Measurements from ENCODE around the gene RNF128. TPM values are rescaled to one million over a fixed set of nuclear protein-coding genes. Genes with fewer than 3 reads are reported as not detected.

The RNF128 gene
- total and polyA plus RNA-seq, 2 donors, result 0.90 to 4.5 TPM

GRCh38 chrX:106707771-106708454 lies 18.6 kb upstream of the RNF128 start:
- H3K4me3 ChIP-seq (ENCODE audit: low read length in 2 of 2), result no peak overlapping the region
- no peaks in the 10 kb centered on the region for H3K27me3 ChIP-seq (ENCODE audit: control insufficient read depth in 2 of 2, insufficient read depth in 1 of 2, low read length in 1 of 2)
- 92% methylated on average over 3 of the region's 3 CpGs for WGBS
- DNase-seq (ENCODE audit: low read depth in 6 of 9, low spot score in 9 of 9), result no peak
- H3K9me3 ChIP-seq (ENCODE audit: control insufficient read depth in 2 of 2, insufficient read depth in 1 of 2, low read length in 1 of 2), result no peaks in the 10 kb centered on the region
- H3K27ac ChIP-seq (ENCODE audit: low read depth in 1 of 2, low read length in 1 of 2), result no peak overlapping the region
- H3K4me1 ChIP-seq (ENCODE audit: control insufficient read depth in 2 of 2, insufficient read depth in 2 of 2, low read length in 2 of 2), result no peaks in the 10 kb centered on the region
- no peaks in the 10 kb centered on the region for H3K36me3 ChIP-seq (ENCODE audit: control insufficient read depth in 2 of 2, insufficient read depth in 2 of 2, low read length in 1 of 2)

DNA sequence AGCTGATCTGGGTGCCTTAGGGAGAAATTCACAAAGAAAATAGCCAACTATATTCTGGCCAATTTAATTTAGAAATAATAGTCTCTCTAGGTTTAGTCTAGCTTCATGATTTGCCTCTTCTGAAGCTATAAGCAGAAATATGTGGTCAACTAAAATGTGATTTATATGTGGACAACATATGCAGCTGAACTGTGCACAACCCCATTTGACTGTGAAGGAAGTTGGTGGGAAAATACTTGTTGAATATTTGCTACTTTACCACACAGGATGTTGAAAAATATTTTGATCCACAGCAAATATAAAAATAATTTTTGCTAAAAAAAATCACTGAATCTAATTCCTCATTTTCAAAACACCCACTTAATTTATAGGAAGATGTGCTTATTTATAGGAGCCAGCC lies 15.7 kb upstream of the RNF128 start:
- Histone ChIP-seq H3K36me3 (ENCODE audit: control insufficient read depth in 2 of 2, insufficient read depth in 2 of 2, low read length in 1 of 2) (no peaks in the 10 kb centered on the region), H3K4me1 (ENCODE audit: control insufficient read depth in 2 of 2, insufficient read depth in 2 of 2, low read length in 2 of 2) (no peaks in the 10 kb centered on the region), H3K4me3 (ENCODE audit: low read length in 2 of 2) (no peak overlapping the region), H3K27me3 (ENCODE audit: control insufficient read depth in 2 of 2, insufficient read depth in 1 of 2, low read length in 1 of 2) (no peaks in the 10 kb centered on the region), H3K9me3 (ENCODE audit: control insufficient read depth in 2 of 2, insufficient read depth in 1 of 2, low read length in 1 of 2) (no peaks in the 10 kb centered on the region), H3K27ac (ENCODE audit: low read depth in 1 of 2, low read length in 1 of 2) (no peak overlapping the region)
- no peak for DNase-seq (ENCODE audit: low read depth in 6 of 9, low spot score in 9 of 9)

DNA sequence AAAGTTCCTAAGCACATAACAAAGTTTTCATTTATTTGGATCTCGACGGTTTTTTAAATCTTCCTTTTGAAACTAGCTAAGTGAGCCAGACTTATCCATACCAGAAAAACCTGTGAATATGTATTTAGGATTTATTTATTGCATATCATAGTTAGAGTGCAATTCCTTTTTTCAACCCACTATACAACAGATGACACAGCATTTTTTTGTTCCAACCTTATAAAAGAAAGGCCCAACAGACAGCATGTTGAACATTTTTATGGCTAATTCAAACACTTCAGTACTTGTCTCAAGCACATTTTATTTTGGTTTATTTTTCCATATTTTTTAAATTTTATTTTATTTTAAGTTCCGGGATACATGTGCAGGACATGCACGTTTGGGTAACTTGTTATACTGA lies 15.1 kb upstream of the RNF128 start:
- Histone ChIP-seq H3K27me3 (ENCODE audit: control insufficient read depth in 2 of 2, insufficient read depth in 1 of 2, low read length in 1 of 2) (no peaks in the 10 kb centered on the region), H3K36me3 (ENCODE audit: control insufficient read depth in 2 of 2, insufficient read depth in 2 of 2, low read length in 1 of 2) (no peaks in the 10 kb centered on the region), H3K4me3 (ENCODE audit: low read length in 2 of 2) (no peak overlapping the region), H3K27ac (ENCODE audit: low read depth in 1 of 2, low read length in 1 of 2) (no peak overlapping the region), H3K4me1 (ENCODE audit: control insufficient read depth in 2 of 2, insufficient read depth in 2 of 2, low read length in 2 of 2) (no peaks in the 10 kb centered on the region), H3K9me3 (ENCODE audit: control insufficient read depth in 2 of 2, insufficient read depth in 1 of 2, low read length in 1 of 2) (no peaks in the 10 kb centered on the region)
- DNase-seq (ENCODE audit: low read depth in 6 of 9, low spot score in 9 of 9), result no peak
- 96% methylated on average over 4 of the region's 4 CpGs for WGBS

- Histone ChIP-seq H3K36me3 (ENCODE audit: control insufficient read depth in 2 of 2, insufficient read depth in 2 of 2, low read length in 1 of 2) (no peaks in the 10 kb centered on the region), H3K4me1 (ENCODE audit: control insufficient read depth in 2 of 2, insufficient read depth in 2 of 2, low read length in 2 of 2) (no peaks in the 10 kb centered on the region), H3K27me3 (ENCODE audit: control insufficient read depth in 2 of 2, insufficient read depth in 1 of 2, low read length in 1 of 2) (no peaks in the 10 kb centered on the region), H3K27ac (ENCODE audit: low read depth in 1 of 2, low read length in 1 of 2) (no peak overlapping the region), H3K4me3 (ENCODE audit: low read length in 2 of 2) (no peak overlapping the region), H3K9me3 (ENCODE audit: control insufficient read depth in 2 of 2, insufficient read depth in 1 of 2, low read length in 1 of 2) (no peaks in the 10 kb centered on the region)
- no peak for DNase-seq (ENCODE audit: low read depth in 6 of 9, low spot score in 9 of 9)
- 96% methylated on average over 1 of the region's 1 CpG for WGBS
Measured at GRCh38 chrX:106716004-106716403, 10.5 kb upstream of the RNF128 start.

- no peaks in the 10 kb centered on the region for H3K27me3 ChIP-seq (ENCODE audit: control insufficient read depth in 2 of 2, insufficient read depth in 1 of 2, low read length in 1 of 2)
- H3K36me3 ChIP-seq (ENCODE audit: control insufficient read depth in 2 of 2, insufficient read depth in 2 of 2, low read length in 1 of 2), result no peaks in the 10 kb centered on the region
- H3K9me3 ChIP-seq (ENCODE audit: control insufficient read depth in 2 of 2, insufficient read depth in 1 of 2, low read length in 1 of 2), result no peaks in the 10 kb centered on the region
- 72% methylated on average over 1 of the region's 1 CpG for WGBS
- H3K4me3 ChIP-seq (ENCODE audit: low read length in 2 of 2), result no peak overlapping the region
- H3K27ac ChIP-seq (ENCODE audit: low read depth in 1 of 2, low read length in 1 of 2), result no peak overlapping the region
- no peak for DNase-seq (ENCODE audit: low read depth in 6 of 9, low spot score in 9 of 9)
- no peaks in the 10 kb centered on the region for H3K4me1 ChIP-seq (ENCODE audit: control insufficient read depth in 2 of 2, insufficient read depth in 2 of 2, low read length in 2 of 2)
Measured at GRCh38 chrX:106716463-106716862, 10.0 kb upstream of the RNF128 start.

DNA sequence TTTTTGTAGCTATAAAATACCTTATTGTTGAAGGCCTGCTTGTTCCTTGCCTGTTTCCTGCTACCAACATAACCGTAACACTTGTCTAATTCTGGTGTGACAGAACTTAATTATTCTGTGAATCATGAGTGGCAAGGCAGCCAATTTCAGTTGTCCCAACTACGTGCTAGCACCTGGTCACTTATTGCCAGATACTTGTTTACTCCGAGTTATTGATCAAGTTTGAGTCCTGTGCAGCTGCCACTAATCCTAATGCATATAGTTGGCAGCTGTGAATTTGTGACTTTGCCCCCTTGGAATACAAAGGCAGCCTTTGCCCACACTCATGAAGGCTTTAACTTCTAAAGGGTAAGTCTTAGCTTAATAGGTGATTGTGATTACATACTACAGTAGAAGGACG lies 7.8 kb upstream of the RNF128 start:
- H3K4me1 ChIP-seq (ENCODE audit: control insufficient read depth in 2 of 2, insufficient read depth in 2 of 2, low read length in 2 of 2), result no peaks in the 10 kb centered on the region
- H3K27me3 ChIP-seq (ENCODE audit: control insufficient read depth in 2 of 2, insufficient read depth in 1 of 2, low read length in 1 of 2), result no peaks in the 10 kb centered on the region
- no peak overlapping the region for H3K27ac ChIP-seq (ENCODE audit: low read depth in 1 of 2, low read length in 1 of 2)
- WGBS, result 94% methylated on average over 4 of the region's 4 CpGs
- H3K36me3 ChIP-seq (ENCODE audit: control insufficient read depth in 2 of 2, insufficient read depth in 2 of 2, low read length in 1 of 2), result no peaks in the 10 kb centered on the region
- no peaks in the 10 kb centered on the region for H3K9me3 ChIP-seq (ENCODE audit: control insufficient read depth in 2 of 2, insufficient read depth in 1 of 2, low read length in 1 of 2)
- no peak for DNase-seq (ENCODE audit: low read depth in 6 of 9, low spot score in 9 of 9)
- no peak overlapping the region for H3K4me3 ChIP-seq (ENCODE audit: low read length in 2 of 2)

- WGBS, result 9% methylated on average over 8 of the region's 8 CpGs
Measured at GRCh38 chrX:106725931-106726330, 570 bp upstream of the RNF128 start.

DNA sequence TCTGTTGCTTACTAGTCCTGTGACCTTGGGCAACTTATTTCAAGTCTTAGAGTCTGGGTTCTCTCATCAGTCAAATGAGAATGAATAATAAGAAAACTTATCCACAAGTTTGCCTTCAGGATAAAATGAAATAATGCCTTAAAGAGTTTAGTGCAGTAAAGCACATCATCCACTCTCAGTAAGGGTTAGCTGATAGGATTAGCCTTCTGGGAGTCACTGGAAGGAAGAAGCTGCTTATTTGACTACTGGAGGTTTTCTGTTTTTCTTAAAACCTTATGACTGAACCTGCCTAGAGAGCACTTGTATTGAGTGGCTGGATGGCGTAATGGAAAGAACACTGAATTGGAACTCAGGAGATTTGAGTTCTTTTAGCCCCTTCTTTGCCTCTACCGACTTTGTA lies 1.8 kb downstream of the RNF128 start:
- no peak for DNase-seq (ENCODE audit: low read depth in 6 of 9, low spot score in 9 of 9)
- Histone ChIP-seq H3K36me3 (ENCODE audit: control insufficient read depth in 2 of 2, insufficient read depth in 2 of 2, low read length in 1 of 2) (no peaks in the 10 kb centered on the region), H3K27me3 (ENCODE audit: control insufficient read depth in 2 of 2, insufficient read depth in 1 of 2, low read length in 1 of 2) (peaks cover 10 to 21% of the 10 kb centered on the region in 2 donors), H3K27ac (ENCODE audit: low read depth in 1 of 2, low read length in 1 of 2) (no peak overlapping the region), H3K9me3 (ENCODE audit: control insufficient read depth in 2 of 2, insufficient read depth in 1 of 2, low read length in 1 of 2) (no peaks in the 10 kb centered on the region), H3K4me1 (ENCODE audit: control insufficient read depth in 2 of 2, insufficient read depth in 2 of 2, low read length in 2 of 2) (no peaks in the 10 kb centered on the region), H3K4me3 (ENCODE audit: low read length in 2 of 2) (no peak overlapping the region)
- WGBS, result 89% methylated on average over 2 of the region's 2 CpGs

More at GRCh38 chrX:106725931-106726330, 570 bp upstream of the RNF128 start:
- H3K36me3 ChIP-seq (ENCODE audit: control insufficient read depth in 2 of 2, insufficient read depth in 2 of 2, low read length in 1 of 2), result no peaks in the 10 kb centered on the region
- H3K4me1 ChIP-seq (ENCODE audit: control insufficient read depth in 2 of 2, insufficient read depth in 2 of 2, low read length in 2 of 2), result no peaks in the 10 kb centered on the region
- no peak for DNase-seq (ENCODE audit: low read depth in 6 of 9, low spot score in 9 of 9)
- peaks cover 10 to 21% of the 10 kb centered on the region in 2 donors for H3K27me3 ChIP-seq (ENCODE audit: control insufficient read depth in 2 of 2, insufficient read depth in 1 of 2, low read length in 1 of 2)
- no peaks in the 10 kb centered on the region for H3K9me3 ChIP-seq (ENCODE audit: control insufficient read depth in 2 of 2, insufficient read depth in 1 of 2, low read length in 1 of 2)
- H3K4me3 ChIP-seq (ENCODE audit: low read length in 2 of 2), result no peak overlapping the region
- no peak overlapping the region for H3K27ac ChIP-seq (ENCODE audit: low read depth in 1 of 2, low read length in 1 of 2)

GRCh38 chrX:106730401-106730800 lies 3.9 kb downstream of the RNF128 start:
- Histone ChIP-seq H3K36me3 (ENCODE audit: control insufficient read depth in 2 of 2, insufficient read depth in 2 of 2, low read length in 1 of 2) (no peaks in the 10 kb centered on the region), H3K27ac (ENCODE audit: low read depth in 1 of 2, low read length in 1 of 2) (no peak overlapping the region), H3K9me3 (ENCODE audit: control insufficient read depth in 2 of 2, insufficient read depth in 1 of 2, low read length in 1 of 2) (no peaks in the 10 kb centered on the region), H3K4me1 (ENCODE audit: control insufficient read depth in 2 of 2, insufficient read depth in 2 of 2, low read length in 2 of 2) (no peaks in the 10 kb centered on the region), H3K27me3 (ENCODE audit: control insufficient read depth in 2 of 2, insufficient read depth in 1 of 2, low read length in 1 of 2) (peaks cover 10 to 21% of the 10 kb centered on the region in 2 donors), H3K4me3 (ENCODE audit: low read length in 2 of 2) (no peak overlapping the region)
- DNase-seq (ENCODE audit: low read depth in 6 of 9, low spot score in 9 of 9), result no peak
- WGBS, result 87% methylated on average over 4 of the region's 4 CpGs
